GM12865 (cell line): ENCODE measurements around the gene VASH1.

Experiments used
- DNase-seq: peaks from one replicate; pipeline ENCODE4 v3.0.0; 2010; ENCODE audit warnings: low read depth
- H3K4me3 ChIP-seq: 2 replicates; pipeline ENCODE4 v1.5.1; 2011; ENCODE audit warnings: mild to moderate bottlenecking, low read depth, low read length, control low read depth
- CTCF ChIP-seq: IDR thresholded peaks from 2 replicates; pipeline ENCODE4 v1.5.1; 2011; ENCODE audit warnings: low read length, control low read depth, low read depth, inconsistent platforms; ENCODE audit not compliant: insufficient read depth; ENCODE audit errors: missing control alignments

The VASH1 gene

GRCh38 chr14:76808990-76809389 is 47.7 kb downstream of the VASH1 start:
- no peak overlapping the region for H3K4me3 ChIP-seq
- no peak for TF ChIP-seq CTCF
- DNase-seq: no peak

GRCh38 chr14:76810525-76810924 is 49.3 kb downstream of the VASH1 start:
- H3K4me3 ChIP-seq: no peak overlapping the region
- no peak for TF ChIP-seq CTCF
- DNase-seq: no peak

GRCh38 chr14:76810953-76811400 is 49.7 kb downstream of the VASH1 start:
- peak overlapping the region; percentile 84 for H3K4me3 ChIP-seq
- peak; percentile 37 for DNase-seq
- TF ChIP-seq CTCF: peak; percentile 35

GRCh38 chr14:76811561-76811960 is 50.3 kb downstream of the VASH1 start:
- DNase-seq: no peak
- no peak for TF ChIP-seq CTCF
- H3K4me3 ChIP-seq: peak overlapping the region; percentile 84

- TF ChIP-seq CTCF: no peak
- peak; percentile 41 for DNase-seq
- H3K4me3 ChIP-seq: peak overlapping the region; percentile 84
Observed at GRCh38 chr14:76812093-76812421, 50.8 kb downstream of the VASH1 start.

GRCh38 chr14:76812422-76813383 is 51.4 kb downstream of the VASH1 start, which contains the start of gene ANGEL1:
TSS of gene ANGEL1 (minus strand) at chr14:76812882. CDS start at chr14:76812827, 55 bp downstream.
- peak; percentile 99 for DNase-seq
- H3K4me3 ChIP-seq: peak within 1 kb of the TSS; percentile 84
- TF ChIP-seq CTCF: no peak
